Loucy (cell line): ENCODE data around the gene ARHGAP11A.

Source experiments
- H2AFZ ChIP-seq: fragments of 200-600 bp; sonication (generic); 2 replicates; pipeline ENCODE4 v1.6.0; 2016; ENCODE audit warnings: antibody characterized with exemption, mild to moderate bottlenecking, low read length, moderate library complexity
- H3F3A ChIP-seq: fragments of 200-600 bp; 2 replicates; pipeline ENCODE4 v1.6.0; 2016; ENCODE audit warnings: antibody characterized with exemption, low read depth, mild to moderate bottlenecking
- H3K27me3 ChIP-seq: fragments of 200-600 bp; sonication (generic); 2 replicates; pipeline ENCODE4 v1.6.1; 2014; ENCODE audit warnings: low read length, mild to moderate bottlenecking; ENCODE audit not compliant: insufficient read depth, poor library complexity, severe bottlenecking
- H3K36me3 ChIP-seq: fragments of 200-600 bp; sonication (generic); 2 replicates; pipeline ENCODE4 v1.6.1; 2016; ENCODE audit warnings: low read length; ENCODE audit not compliant: insufficient read depth
- H3K4me1 ChIP-seq: fragments of 200-600 bp; sonication (generic); 2 replicates; pipeline ENCODE4 v1.5.1; 2014; ENCODE audit warnings: low read length, mild to moderate bottlenecking; ENCODE audit not compliant: insufficient read depth, poor library complexity, severe bottlenecking
- H3K4me2 ChIP-seq: fragments of 200-600 bp; sonication (generic); 2 replicates; pipeline ENCODE4 v1.6.0; 2014; ENCODE audit warnings: antibody characterized with exemption, low read length, low read depth, mild to moderate bottlenecking; ENCODE audit not compliant: poor library complexity, severe bottlenecking
- H3K4me3 ChIP-seq: fragments of 200-600 bp; sonication (generic); 2 replicates; pipeline ENCODE4 v1.5.1; 2014; ENCODE audit warnings: low read length, mild to moderate bottlenecking, mixed read lengths; ENCODE audit not compliant: poor library complexity, severe bottlenecking
- H3K79me2 ChIP-seq: fragments of 200-600 bp; sonication (generic); 2 replicates; pipeline ENCODE4 v1.6.1; 2014; ENCODE audit warnings: low read length; ENCODE audit not compliant: insufficient read depth
- H3K9ac ChIP-seq: fragments of 200-600 bp; sonication (generic); 2 replicates; pipeline ENCODE4 v1.6.0; 2014; ENCODE audit warnings: mild to moderate bottlenecking, low read depth, low read length, moderate library complexity; ENCODE audit not compliant: poor library complexity, severe bottlenecking
- H3K9me2 ChIP-seq: fragments of 200-600 bp; sonication (generic); replicated peaks from 2 replicates; pipeline ENCODE4 v1.6.1; 2016; ENCODE audit warnings: low read depth, low read length, mixed read lengths
- H3K9me3 ChIP-seq: fragments of 200-600 bp; sonication (generic); 2 replicates; pipeline ENCODE4 v1.6.1; 2014; ENCODE audit warnings: mild to moderate bottlenecking, antibody characterized with exemption, low read length, low read depth; ENCODE audit not compliant: insufficient read depth
- H4K20me1 ChIP-seq: fragments of 200-600 bp; sonication (generic); 2 replicates; pipeline ENCODE4 v1.6.0; 2014; ENCODE audit warnings: antibody characterized with exemption, low read length, mild to moderate bottlenecking; ENCODE audit not compliant: insufficient read depth, poor library complexity, severe bottlenecking
- CTCF ChIP-seq: fragments of 200-600 bp; sonication (generic); conservative IDR thresholded peaks from 2 replicates; pipeline ENCODE4 v1.5.1; 2014; ENCODE audit warnings: mild to moderate bottlenecking, antibody characterized with exemption, low read length
- EZH2phosphoT487 ChIP-seq: fragments of 200-600 bp; IDR thresholded peaks from 2 replicates; pipeline ENCODE4 v1.6.1; 2018; ENCODE audit warnings: antibody characterized with exemption, mild to moderate bottlenecking, moderate library complexity, borderline replicate concordance

Gene ARHGAP11A

GRCh38 chr15:32675466-32675865, 60.2 kb downstream of the ARHGAP11A start:
- Histone ChIP-seq H4K20me1 (no peaks in the 10 kb centered on the region), H3K27me3 (no peaks in the 10 kb centered on the region), H3F3A (no peaks in the 10 kb centered on the region), H2AFZ (no peak overlapping the region), H3K4me1 (no peaks in the 10 kb centered on the region), H3K79me2 (no peaks in the 10 kb centered on the region), H3K9ac (no peak overlapping the region), H3K4me2 (no peak overlapping the region), H3K36me3 (no peaks in the 10 kb centered on the region), H3K9me3 (no peaks in the 10 kb centered on the region), H3K4me3 (no peak overlapping the region), H3K9me2 (no peaks in the 10 kb centered on the region)
- TF ChIP-seq CTCF (no peak), EZH2phosphoT487 (no peak)

- Histone ChIP-seq H3K9ac (no peak overlapping the region), H3K4me3 (no peak overlapping the region)
Measured at GRCh38 chr15:32676169-32676568, 60.9 kb downstream of the ARHGAP11A start.

GRCh38 chr15:32677238-32677750, 62.0 kb downstream of the ARHGAP11A start:
- no peaks in the 10 kb centered on the region for H3K79me2 ChIP-seq
- no peaks in the 10 kb centered on the region for H3K4me1 ChIP-seq
- no peak overlapping the region for H3K4me3 ChIP-seq
- no peak overlapping the region for H3K4me2 ChIP-seq
- no peaks in the 10 kb centered on the region for H3F3A ChIP-seq
- no peaks in the 10 kb centered on the region for H3K27me3 ChIP-seq
- H3K9me2 ChIP-seq: no peaks in the 10 kb centered on the region
- no peaks in the 10 kb centered on the region for H4K20me1 ChIP-seq
- H2AFZ ChIP-seq: no peak overlapping the region
- H3K9me3 ChIP-seq: no peaks in the 10 kb centered on the region
- H3K9ac ChIP-seq: no peak overlapping the region
- no peaks in the 10 kb centered on the region for H3K36me3 ChIP-seq
- TF ChIP-seq CTCF: no peak
- no peak for TF ChIP-seq EZH2phosphoT487

More at GRCh38 chr15:32676169-32676568, 60.9 kb downstream of the ARHGAP11A start:
- Histone ChIP-seq H3K27me3 (no peaks in the 10 kb centered on the region), H3K4me2 (no peak overlapping the region), H3K4me1 (no peaks in the 10 kb centered on the region), H3K36me3 (no peaks in the 10 kb centered on the region), H3F3A (no peaks in the 10 kb centered on the region), H2AFZ (no peak overlapping the region), H4K20me1 (no peaks in the 10 kb centered on the region), H3K79me2 (no peaks in the 10 kb centered on the region), H3K9me3 (no peaks in the 10 kb centered on the region), H3K9me2 (no peaks in the 10 kb centered on the region)
- TF ChIP-seq CTCF (no peak), EZH2phosphoT487 (no peak)
